Retinal pigment epithelial cell (primary cell): ENCODE results near the gene PLA2G7.

ENCODE experiments used
- DNase-seq: peaks from one replicate; pipeline ENCODE4 v3.0.0-alpha.2; 2010; ENCODE audit warnings: low read depth
- H3K4me3 ChIP-seq: 2 replicates; pipeline ENCODE4 v1.5.1; 2011; ENCODE audit warnings: mild to moderate bottlenecking, low read length, control low read depth, moderate library complexity
- TF ChIP-seq, protein P1 (sequence below): conservative IDR thresholded peaks from 2 replicates; pipeline ENCODE4 v1.5.1; 2011; ENCODE audit warnings: low read depth, low read length, control low read depth, inconsistent platforms

Gene PLA2G7

GRCh38 chr6:46676604-46677313, 58.4 kb downstream of the PLA2G7 start:
- TF ChIP-seq, protein P1, sequence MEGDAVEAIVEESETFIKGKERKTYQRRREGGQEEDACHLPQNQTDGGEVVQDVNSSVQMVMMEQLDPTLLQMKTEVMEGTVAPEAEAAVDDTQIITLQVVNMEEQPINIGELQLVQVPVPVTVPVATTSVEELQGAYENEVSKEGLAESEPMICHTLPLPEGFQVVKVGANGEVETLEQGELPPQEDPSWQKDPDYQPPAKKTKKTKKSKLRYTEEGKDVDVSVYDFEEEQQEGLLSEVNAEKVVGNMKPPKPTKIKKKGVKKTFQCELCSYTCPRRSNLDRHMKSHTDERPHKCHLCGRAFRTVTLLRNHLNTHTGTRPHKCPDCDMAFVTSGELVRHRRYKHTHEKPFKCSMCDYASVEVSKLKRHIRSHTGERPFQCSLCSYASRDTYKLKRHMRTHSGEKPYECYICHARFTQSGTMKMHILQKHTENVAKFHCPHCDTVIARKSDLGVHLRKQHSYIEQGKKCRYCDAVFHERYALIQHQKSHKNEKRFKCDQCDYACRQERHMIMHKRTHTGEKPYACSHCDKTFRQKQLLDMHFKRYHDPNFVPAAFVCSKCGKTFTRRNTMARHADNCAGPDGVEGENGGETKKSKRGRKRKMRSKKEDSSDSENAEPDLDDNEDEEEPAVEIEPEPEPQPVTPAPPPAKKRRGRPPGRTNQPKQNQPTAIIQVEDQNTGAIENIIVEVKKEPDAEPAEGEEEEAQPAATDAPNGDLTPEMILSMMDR = no peak
- H3K4me3 ChIP-seq = no peak overlapping the region
- no peak for DNase-seq

GRCh38 chr6:46674410-46674809, 60.8 kb downstream of the PLA2G7 start:
- TF ChIP-seq, protein P1 = no peak
- H3K4me3 ChIP-seq = no peak overlapping the region
- no peak for DNase-seq

GRCh38 chr6:46667377-46667776, 67.8 kb downstream of the PLA2G7 start:
- TF ChIP-seq, protein P1 = no peak
- no peak for DNase-seq
- no peak overlapping the region for H3K4me3 ChIP-seq

GRCh38 chr6:46661483-46661882, 73.7 kb downstream of the PLA2G7 start:
- DNase-seq = no peak
- TF ChIP-seq, protein P1 = no peak
- H3K4me3 ChIP-seq = no peak overlapping the region

DNA sequence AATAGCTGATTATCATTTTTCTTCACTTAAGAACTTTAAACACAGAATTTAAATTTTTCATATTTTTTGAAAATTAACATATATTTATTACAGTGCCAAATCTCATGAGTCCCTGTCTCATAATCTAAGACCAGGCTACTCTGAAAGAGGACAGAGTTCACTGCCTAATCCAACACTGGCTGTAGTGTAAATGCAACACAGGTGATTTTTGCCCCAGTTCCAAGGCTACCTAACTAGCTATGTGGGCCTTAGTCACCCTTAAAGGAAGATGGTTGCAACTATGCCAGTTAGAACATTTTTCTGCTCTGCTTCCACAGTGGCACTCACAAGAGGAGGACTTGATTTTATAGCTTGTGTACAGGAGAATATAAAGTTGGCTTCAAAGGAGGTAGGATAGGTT, 77.5 kb downstream of the PLA2G7 start:
- no peak overlapping the region for H3K4me3 ChIP-seq
- no peak for DNase-seq
- TF ChIP-seq, protein P1 = no peak

- DNase-seq = no peak
- TF ChIP-seq, protein P1 = peak; percentile 43
- no peak overlapping the region for H3K4me3 ChIP-seq
Measured at GRCh38 chr6:46655803-46656202, 79.4 kb downstream of the PLA2G7 start.
